HepG2 (cell line): Measurements from ENCODE around the gene NEK6. TPM values are rescaled to one million over a fixed set of nuclear protein-coding genes. Genes with fewer than 3 reads are reported as not detected.

Experiments used
- ATAC-seq: fragments of 200-7000 bp; cut with Tn5 transposase; 3 replicates; pipeline ENCODE4 v1.9.1; 2020; ENCODE audit warnings: mild to moderate bottlenecking, moderate library complexity
- BruUV-seq: library from RNA; stranded (reverse); fragments of 400-500 nt; replicated peaks from 2 replicates; lab custom pipeline; 2021; lab: Mats Ljungman, UMichigan
- CTCF ChIA-PET: fragments of 300-600 bp; formaldehyde crosslinking; extraction: SDS; loops from one replicate; lab custom pipeline; 2021; ENCODE audit warnings: low total read pairs, inconsistent platforms, low intra/inter-chr PET ratio; lab: Yijun Ruan, JAX
- POLR2A ChIA-PET: fragments of 350-600 bp; sonication (Branson Sonifier 250); formaldehyde crosslinking; loops from one replicate; lab custom pipeline; 2020; ENCODE audit warnings: antibody characterized with exemption, inconsistent platforms; lab: Yijun Ruan, JAX
- DNase-seq: peaks from one replicate; pipeline ENCODE4 v3.0.0-alpha.2; 2015; ENCODE audit warnings: low spot score
- FAIRE-seq: peaks from 3 replicates; lab custom pipeline; 2011; peaks lifted over from hg19 to GRCh38; lab: Jason Lieb, UNC
- H2AFZ ChIP-seq: one replicate; pipeline ENCODE4 v1.6.1; 2011; ENCODE audit warnings: low read length, inconsistent platforms
- H3K27ac ChIP-seq: fragments of 300-600 bp; 3 replicates; pipeline ENCODE4 v1.8.0; 2011; ENCODE audit warnings: mixed run types, mild to moderate bottlenecking, mixed read lengths, low read length, inconsistent platforms; ENCODE audit not compliant: insufficient read depth; ENCODE audit errors: extremely low read length
- H3K27me3 ChIP-seq, 2 experiments: fragments of 200-600 bp in 1 of 2; 2 replicates in 1 of 2; 3 replicates in 1 of 2; pipeline versions ENCODE4 v1.6.0 to v1.8.0; 2011; ENCODE audit warnings: low read length in 2 of 2, mild to moderate bottlenecking in 2 of 2, moderate library complexity in 2 of 2, inconsistent platforms in 1 of 2; ENCODE audit not compliant: insufficient read depth in 2 of 2, control insufficient read depth in 1 of 2
- H3K36me3 ChIP-seq, 2 experiments: fragments of 200-600 bp in 1 of 2; replicated peaks in 1 of 2; 2 replicates in 1 of 2; 3 replicates in 1 of 2; pipeline versions ENCODE4 v1.5.1 to v1.8.0; 2011; ENCODE audit warnings: low read length in 2 of 2, inconsistent platforms in 1 of 2; ENCODE audit not compliant: insufficient read depth in 2 of 2, control insufficient read depth in 1 of 2
- H3K4me1 ChIP-seq: 2 replicates; pipeline ENCODE4 v1.5.1; 2012; ENCODE audit warnings: low read length, inconsistent platforms; ENCODE audit not compliant: insufficient read depth
- H3K4me2 ChIP-seq: 2 replicates; pipeline ENCODE4 v1.6.0; 2011; ENCODE audit warnings: low read depth, low read length, inconsistent platforms
- H3K4me3 ChIP-seq, 3 experiments: fragments of 200-600 bp in 1 of 3; sonication (generic), shearing (Covaris generic) in 1 of 3; replicated peaks in 1 of 3; 2 replicates each; pipeline ENCODE4 v1.5.1; 2011 to 2016; ENCODE audit warnings: low read length in 3 of 3, inconsistent platforms in 2 of 3, low read depth in 2 of 3, mild to moderate bottlenecking in 2 of 3, control low read depth in 1 of 3, mixed read lengths in 1 of 3; ENCODE audit not compliant: insufficient read depth in 1 of 3
- H3K79me2 ChIP-seq: one replicate; pipeline ENCODE4 v1.6.1; 2011; ENCODE audit warnings: low read length, inconsistent platforms; ENCODE audit not compliant: insufficient read depth
- H3K9ac ChIP-seq: 2 replicates; pipeline ENCODE4 v1.6.0; 2011; ENCODE audit warnings: mild to moderate bottlenecking, low read depth, low read length, inconsistent platforms; ENCODE audit not compliant: insufficient read depth
- H3K9me3 ChIP-seq: 2 replicates; pipeline ENCODE4 v1.5.1; 2012; ENCODE audit warnings: mild to moderate bottlenecking, low read length
- H4K20me1 ChIP-seq: 2 replicates; pipeline ENCODE4 v1.6.0; 2011; ENCODE audit warnings: inconsistent platforms, mild to moderate bottlenecking, low read length, moderate library complexity; ENCODE audit not compliant: insufficient read depth
- CAMTA2 ChIP-seq: sonication (generic); formaldehyde crosslinking; IDR thresholded peaks from 2 replicates; pipeline ENCODE4 v1.4.0; 2020; ENCODE audit warnings: mild to moderate bottlenecking, missing genetic modification reagents, borderline replicate concordance
- CENPT ChIP-seq: sonication (generic); formaldehyde crosslinking; IDR thresholded peaks from 2 replicates; pipeline ENCODE4 v1.8.0; 2022; ENCODE audit warnings: low read depth, mild to moderate bottlenecking, moderate library complexity, missing genetic modification reagents
- DMAP1 ChIP-seq: IDR thresholded peaks from 2 replicates; pipeline ENCODE4 v1.6.1; 2016
- GATAD2A ChIP-seq: IDR thresholded peaks from 2 replicates; pipeline ENCODE4 v1.6.1; 2016
- HOXA5 ChIP-seq: sonication (generic); formaldehyde crosslinking; IDR thresholded peaks from 2 replicates; pipeline ENCODE4 v1.4.0; 2020; ENCODE audit warnings: missing genetic modification reagents
- IKZF5 ChIP-seq: IDR thresholded peaks from 2 replicates; pipeline ENCODE4 v1.6.1; 2018; ENCODE audit warnings: missing genetic modification reagents, mild to moderate bottlenecking, missing compliant biosample characterization
- JARID2 ChIP-seq: sonication (generic); formaldehyde crosslinking; IDR thresholded peaks from 2 replicates; pipeline ENCODE4 v1.8.1; 2023; ENCODE audit warnings: missing genetic modification reagents, inconsistent platforms; ENCODE audit not compliant: insufficient replicate concordance
- NFRKB ChIP-seq: fragments of 450-650 bp; IDR thresholded peaks from 2 replicates; pipeline ENCODE4 v1.6.1; 2017
- POLR2AphosphoS5 ChIP-seq: IDR thresholded peaks from 2 replicates; pipeline ENCODE4 v1.6.1; 2012; ENCODE audit warnings: low read depth, low read length
- SPEN ChIP-seq: sonication (generic); formaldehyde crosslinking; IDR thresholded peaks from 2 replicates; pipeline ENCODE4 v1.5.1; 2020; ENCODE audit warnings: low read depth, mild to moderate bottlenecking, missing genetic modification reagents
- USF2 ChIP-seq, 2 experiments: sonication (generic) in 1 of 2; formaldehyde crosslinking in 1 of 2; IDR thresholded peaks; 2 replicates each; pipeline versions ENCODE4 v1.5.1 to v1.6.1; 2011 to 2020; ENCODE audit warnings: borderline replicate concordance in 1 of 2, low read depth in 1 of 2, low read length in 1 of 2, mild to moderate bottlenecking in 1 of 2, missing genetic modification reagents in 1 of 2, moderate library complexity in 1 of 2
- ZKSCAN1 ChIP-seq: fragments of 150-350 bp; IDR thresholded peaks from 2 replicates; pipeline ENCODE4 v1.6.1; 2014; ENCODE audit warnings: low read length
- ZNF33B ChIP-seq: sonication (generic); formaldehyde crosslinking; IDR thresholded peaks from 2 replicates; pipeline ENCODE4 v1.5.1; 2020; ENCODE audit warnings: mild to moderate bottlenecking, missing genetic modification reagents
- ZNF382 ChIP-seq: sonication (generic); formaldehyde crosslinking; IDR thresholded peaks from 2 replicates; pipeline ENCODE4 v1.5.0; 2020; ENCODE audit warnings: missing genetic modification reagents, mild to moderate bottlenecking, borderline replicate concordance
- ZNF660 ChIP-seq: sonication (generic); formaldehyde crosslinking; IDR thresholded peaks from 2 replicates; pipeline ENCODE4 v1.5.1; 2020; ENCODE audit warnings: mild to moderate bottlenecking, low read depth, missing genetic modification reagents, borderline replicate concordance
- ZNF768 ChIP-seq: sonication (generic); formaldehyde crosslinking; IDR thresholded peaks from 2 replicates; pipeline ENCODE4 v1.4.0; 2020; ENCODE audit warnings: missing genetic modification reagents
- WGBS: methylation state at CpG from one replicate; pipeline ENCODE4 v1.1.6; 2017; ENCODE audit warnings: low lambda C conversion rate; 5-methylcytosine and 5-hydroxymethylcytosine counted together
- in situ Hi-C: cut with HindIII; loops from 2 replicates; pipeline ENCODE4 v1.10.0; 2017; ENCODE audit warnings: low pct_unique_long_range_greater_than_20kb; ENCODE audit not compliant: extremely low pct_ligation_motif_present
- intact Hi-C: fragments of 100-400 bp; cut with micrococcal nuclease; formaldehyde crosslinking; loops from one replicate; pipeline ENCODE4 v1.10.0; 2022; ENCODE audit not compliant: unreplicated experiment
- polyA plus RNA-seq, 8 experiments: library from polyadenylated mRNA; depleted of rRNA in 3 of 8; stranded (reverse) in 7 of 8; unstranded in 1 of 8; fragments of >200 nt; fragmentation: Illumina TruSeq in 4 of 8; extraction: Trizol in 4 of 8; gene quantifications; 2 replicates each; pipeline versions ENCODE4 v1.2.1 to v1.2.3, GENCODE V29; 2011 to 2016; ENCODE audit warnings: low read depth in 4 of 8, missing spikeins in 1 of 8, mixed read lengths in 1 of 8; ENCODE audit not compliant: insufficient read depth in 1 of 8
- total RNA-seq, 5 experiments: library from RNA; depleted of rRNA; stranded (reverse); fragments of >200 nt; fragmentation: Illumina TruSeq; extraction: Trizol; gene quantifications; 2 replicates each; pipeline ENCODE4 v1.2.3, GENCODE V29; 2016; ENCODE audit warnings: low read depth in 1 of 5

The NEK6 gene
- total and polyA plus RNA-seq, 2 of the 13 experiments (the other 11 are each of a cell fraction or from before 2014, with no cell fraction given): 30.4 to 119 TPM

- TF ChIP-seq ZNF382 (CRISPR knock-in tag) (no peak), POLR2AphosphoS5 (no peak), IKZF5 (CRISPR knock-in tag) (no peak), HOXA5 (no peak), CENPT (CRISPR knock-in tag) (no peak)
- TF ChIP-seq, all 625 proteins: peak for 8
Observed at GRCh38 chr9:124299515-124300090, 41.9 kb downstream of the NEK6 start (continued).

- POLR2A ChIA-PET: no interaction called here
- Histone ChIP-seq H3K4me2 (no peak overlapping the region), H3K9me3 (no peaks in the 10 kb centered on the region), H3K4me1 (peaks cover 47% of the 10 kb centered on the region), H3K79me2 (peaks cover 75% of the 10 kb centered on the region), H4K20me1 (peaks cover 75% of the 10 kb centered on the region), H3K36me3 (peaks cover 26 to 41% of the 10 kb centered on the region in 2 experiments), H2AFZ (no peak overlapping the region), H3K27me3 (no peaks in the 10 kb centered on the region), H3K9ac (no peak overlapping the region), H3K27ac (no peak overlapping the region), H3K4me3 (no peak overlapping the region)
- intact Hi-C loops: no loop called here
- 97% methylated on average over 11 of the region's 11 CpGs for WGBS
- no TSS peak for BruUV-seq
- in situ Hi-C loops: no loop called here
- ATAC-seq: no peak
- CTCF ChIA-PET: no interaction called here
- no peak for FAIRE-seq
- no peak for DNase-seq
- TF ChIP-seq ZNF33B (CRISPR knock-in tag) (no peak), ZNF660 (no peak), ZKSCAN1 (no peak), CAMTA2 (CRISPR knock-in tag) (no peak), POLR2AphosphoS5 (no peak), ZNF768 (CRISPR knock-in tag) (no peak), DMAP1 (no peak), USF2 (IDR thresholded peaks at IDR 0.05; ENCODE audit: low read depth, low read length) (no peak), USF2 (CRISPR knock-in tag; IDR thresholded peaks at IDR 0.05; ENCODE audit: borderline replicate concordance) (no peak), NFRKB (no peak), GATAD2A (CRISPR knock-in tag) (no peak), JARID2 (CRISPR knock-in tag) (no peak), SPEN (CRISPR knock-in tag) (no peak)
Observed at GRCh38 chr9:124300312-124300711, 42.6 kb downstream of the NEK6 start.
